A549 (cell line): ENCODE results near the gene QDPR. TPM values are rescaled to one million over a fixed set of nuclear protein-coding genes. Genes with fewer than 3 reads are reported as not detected.

ENCODE experiments used
- ATAC-seq, 2 experiments: fragments of 200-7000 bp in 1 of 2; fragments of >200 bp in 1 of 2; cut with Nextera tagmentation in 1 of 2; cut with Tn5 transposase in 1 of 2; 3 replicates each; pipeline versions ENCODE4 v1.8.0 to v1.9.1; 2018 to 2020; ENCODE audit warnings: mild to moderate bottlenecking in 1 of 2, moderate library complexity in 1 of 2
- CTCF ChIA-PET: fragments of 300-600 bp; sonication (Branson Sonifier 250); formaldehyde crosslinking; extraction: SDS; loops from one replicate; lab custom pipeline; 2021; ENCODE audit warnings: antibody characterized with exemption, inconsistent platforms; lab: Yijun Ruan, JAX
- POLR2A ChIA-PET: fragments of 350-600 bp; formaldehyde crosslinking; extraction: SDS; loops from one replicate; lab custom pipeline; 2021; ENCODE audit warnings: antibody characterized with exemption, inconsistent platforms; lab: Yijun Ruan, JAX
- DNase-seq, 2 experiments: peaks; one replicate each; pipeline versions ENCODE4 v3.0.0 to v3.0.0-alpha.2; 2011 to 2016; ENCODE audit warnings: low read depth in 1 of 2, low spot score in 1 of 2
- FAIRE-seq: peaks from 2 replicates; lab custom pipeline; 2011; peaks lifted over from hg19 to GRCh38; lab: Jason Lieb, UNC
- H3K27ac ChIP-seq, 2 experiments: fragments of >200 bp; sonication (Bioruptor Twin); formaldehyde crosslinking; 3 replicates each; pipeline ENCODE4 v1.5.1; 2016 to 2017
- H3K4me1 ChIP-seq: fragments of >200 bp; sonication (Bioruptor Twin); formaldehyde crosslinking; 3 replicates; pipeline ENCODE4 v1.6.1; 2016
- H3K4me2 ChIP-seq: fragments of >200 bp; sonication (Bioruptor Twin); formaldehyde crosslinking; 3 replicates; pipeline ENCODE4 v1.6.1; 2016
- H3K4me3 ChIP-seq: fragments of >200 bp; sonication (Bioruptor Twin); formaldehyde crosslinking; 3 replicates; pipeline ENCODE4 v1.5.1; 2016
- H3K9me3 ChIP-seq: fragments of >200 bp; sonication (Bioruptor Twin); formaldehyde crosslinking; 3 replicates; pipeline ENCODE4 v1.6.1; 2016
- CEBPB ChIP-seq, 2 experiments: fragments of >200 bp in 1 of 2; sonication (Bioruptor Twin) in 1 of 2; formaldehyde crosslinking in 1 of 2; IDR thresholded peaks; 2 replicates each; pipeline ENCODE4 v1.6.1; 2012 to 2016
- CHD2 ChIP-seq: fragments of 150-350 bp; IDR thresholded peaks from 2 replicates; pipeline ENCODE4 v1.6.1; 2014; ENCODE audit warnings: low read length; ENCODE audit not compliant: partially characterized antibody
- CHD4 ChIP-seq: fragments of 200-600 bp; sonication (generic); IDR thresholded peaks from 2 replicates; pipeline ENCODE4 v1.6.1; 2016; ENCODE audit warnings: antibody characterized with exemption, mild to moderate bottlenecking, borderline replicate concordance
- ESRRA ChIP-seq: fragments of 150-350 bp; IDR thresholded peaks from 2 replicates; pipeline ENCODE4 v1.6.1; 2014; ENCODE audit warnings: mild to moderate bottlenecking, low read length, borderline replicate concordance
- FOSL2 ChIP-seq, 2 experiments: fragments of 450-650 bp in 1 of 2; fragments of >200 bp in 1 of 2; sonication (Bioruptor Twin) in 1 of 2; formaldehyde crosslinking; IDR thresholded peaks; 2 replicates each; pipeline versions ENCODE4 v1.5.0 to v1.6.1; 2016 to 2020; ENCODE audit warnings: mild to moderate bottlenecking in 1 of 2, moderate library complexity in 1 of 2
- GATA3 ChIP-seq: IDR thresholded peaks from 2 replicates; pipeline ENCODE4 v1.6.1; 2012; ENCODE audit warnings: borderline replicate concordance
- HDAC2 ChIP-seq: fragments of 200-600 bp; sonication (generic); IDR thresholded peaks from 2 replicates; pipeline ENCODE4 v1.6.1; 2016
- HOXB13 ChIP-seq: fragments of 250-450 bp; sonication (Bioruptor Pico); IDR thresholded peaks from 2 replicates; pipeline ENCODE4 v1.5.0; 2020; ENCODE audit warnings: low read depth, mild to moderate bottlenecking, moderate library complexity
- HOXB5 ChIP-seq: fragments of 250-450 bp; sonication (Bioruptor Pico); IDR thresholded peaks from 2 replicates; pipeline ENCODE4 v1.5.0; 2020; ENCODE audit warnings: mild to moderate bottlenecking, moderate library complexity
- JUN ChIP-seq, 2 experiments: fragments of >200 bp; sonication (Bioruptor Twin); formaldehyde crosslinking; IDR thresholded peaks; 2 replicates in 1 of 2; 3 replicates in 1 of 2; pipeline ENCODE4 v1.6.1; 2016 to 2017
- MAZ ChIP-seq: fragments of 150-350 bp; IDR thresholded peaks from 2 replicates; pipeline ENCODE4 v1.6.1; 2014; ENCODE audit warnings: antibody characterized with exemption, low read depth, low read length, borderline replicate concordance
- MYC ChIP-seq: IDR thresholded peaks from 2 replicates; pipeline ENCODE4 v1.6.1; 2012; ENCODE audit warnings: mild to moderate bottlenecking, inconsistent platforms, low read length, improper control_type of control experiment, borderline replicate concordance
- RARB ChIP-seq: fragments of 250-450 bp; sonication (Bioruptor Pico); IDR thresholded peaks from 2 replicates; pipeline ENCODE4 v1.8.0; 2021; ENCODE audit warnings: mild to moderate bottlenecking, moderate library complexity
- RFX5 ChIP-seq: fragments of 450-650 bp; IDR thresholded peaks from 2 replicates; pipeline ENCODE4 v1.7.1; 2014; ENCODE audit warnings: antibody characterized with exemption, mild to moderate bottlenecking, moderate library complexity
- RNF2 ChIP-seq: fragments of 200-600 bp; sonication (generic); IDR thresholded peaks from 2 replicates; pipeline ENCODE4 v1.6.1; 2016; ENCODE audit warnings: low read depth, mild to moderate bottlenecking, antibody characterized with exemption, moderate library complexity, borderline replicate concordance
- SMC3 ChIP-seq: fragments of >200 bp; sonication (Bioruptor Twin); formaldehyde crosslinking; IDR thresholded peaks from 3 replicates; pipeline ENCODE4 v1.6.1; 2018; ENCODE audit warnings: inconsistent platforms
- TFCP2L1 ChIP-seq: fragments of 250-450 bp; sonication (Bioruptor Pico); IDR thresholded peaks from 2 replicates; pipeline ENCODE4 v1.5.0; 2021; ENCODE audit warnings: mild to moderate bottlenecking
- TP53 ChIP-seq: fragments of 250-450 bp; sonication (Bioruptor Pico); IDR thresholded peaks from 2 replicates; pipeline ENCODE4 v1.5.0; 2021; ENCODE audit warnings: mild to moderate bottlenecking, moderate library complexity
- ZC3H11A ChIP-seq: fragments of 450-650 bp; IDR thresholded peaks from 2 replicates; pipeline ENCODE4 v1.6.1; 2014; ENCODE audit warnings: antibody characterized with exemption, mild to moderate bottlenecking
- ZSCAN20 ChIP-seq: fragments of 250-450 bp; sonication (Bioruptor Pico); IDR thresholded peaks from 2 replicates; pipeline ENCODE4 v1.8.0; 2022; ENCODE audit warnings: mild to moderate bottlenecking, moderate library complexity
- WGBS: methylation state at CpG from one replicate; pipeline ENCODE4 v1.1.6; 2017; ENCODE audit errors: missing lambda C conversion rate; 5-methylcytosine and 5-hydroxymethylcytosine counted together
- polyA plus RNA-seq, 4 experiments: library from polyadenylated mRNA; depleted of rRNA in 3 of 4; stranded (reverse); fragments of >200 nt; fragmentation: RNase III in 1 of 4; extraction: RNeasy Plus Mini Kit Qiagen cat#74134 plus additional on column Dnase treatment in 1 of 4; gene quantifications; 2 replicates in 3 of 4; 3 replicates in 1 of 4; pipeline ENCODE4 v1.2.3, GENCODE V29; 2011 to 2017
- TF ChIP-seq, protein P1 (sequence below): fragments of >200 bp; sonication (Bioruptor Twin); formaldehyde crosslinking; IDR thresholded peaks from 3 replicates; pipeline ENCODE4 v1.5.1; 2016
- TF ChIP-seq, protein P2 (sequence below): fragments of 250-450 bp; sonication (Bioruptor Pico); IDR thresholded peaks from 2 replicates; pipeline ENCODE4 v1.5.0; 2021; ENCODE audit warnings: mild to moderate bottlenecking, moderate library complexity, borderline replicate concordance

The QDPR gene
- polyA plus RNA-seq, 2 of the 4 experiments (the other 2 are of a cell fraction) = 40.4 to 75.1 TPM

DNA sequence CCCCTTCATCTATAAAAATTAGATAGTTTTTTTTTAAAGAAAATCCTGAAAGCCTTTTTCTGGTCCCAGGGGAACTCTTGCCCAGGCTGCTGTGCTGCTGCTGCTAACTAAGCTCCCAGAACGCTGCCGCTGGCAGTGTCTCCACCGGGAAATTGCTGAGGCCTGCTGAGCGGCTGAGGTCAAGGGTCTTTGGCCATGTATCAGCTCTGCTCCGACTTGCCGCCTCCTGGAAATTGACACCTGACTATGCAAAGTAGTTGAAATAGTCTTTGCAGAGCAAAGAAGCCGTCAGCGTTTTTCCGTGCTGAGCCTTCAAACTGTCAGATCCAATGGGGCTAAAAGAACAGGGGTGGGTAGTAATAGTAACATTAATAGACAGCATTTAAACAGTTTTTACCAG is 839 bp downstream of the QDPR start:
- DNase-seq (no peak), ATAC-seq (no peak), FAIRE-seq (no peak)
- Histone ChIP-seq H3K4me3 (peak overlapping the region; percentile 81), H3K9me3 (no peaks in the 10 kb centered on the region), H3K4me2 (peak overlapping the region; percentile 91), H3K27ac (peak overlapping the region; percentile 77 to 97), H3K4me1 (peaks cover 15% of the 10 kb centered on the region; the same call in 1 of the 3 replicates)
- POLR2A ChIA-PET = no interaction called here
- CTCF ChIA-PET = interaction anchor here (1.1 kb wide), 1 partner anchor 39 kb away, joined by 3 read pairs; no protein-coding TSS in a partner anchor
- WGBS = 61% methylated on average over 9 of the region's 9 CpGs
- no peak for TF ChIP-seq HDAC2
- TF ChIP-seq MYC = no peak
- TF ChIP-seq JUN (IDR thresholded peaks at IDR 0.05) = no peak
- TF ChIP-seq HOXB13 (CRISPR knock-in tag) = no peak
- TF ChIP-seq TP53 (CRISPR knock-in tag) = no peak
- TF ChIP-seq CHD2 = no peak
- TF ChIP-seq RFX5 = no peak

DNA sequence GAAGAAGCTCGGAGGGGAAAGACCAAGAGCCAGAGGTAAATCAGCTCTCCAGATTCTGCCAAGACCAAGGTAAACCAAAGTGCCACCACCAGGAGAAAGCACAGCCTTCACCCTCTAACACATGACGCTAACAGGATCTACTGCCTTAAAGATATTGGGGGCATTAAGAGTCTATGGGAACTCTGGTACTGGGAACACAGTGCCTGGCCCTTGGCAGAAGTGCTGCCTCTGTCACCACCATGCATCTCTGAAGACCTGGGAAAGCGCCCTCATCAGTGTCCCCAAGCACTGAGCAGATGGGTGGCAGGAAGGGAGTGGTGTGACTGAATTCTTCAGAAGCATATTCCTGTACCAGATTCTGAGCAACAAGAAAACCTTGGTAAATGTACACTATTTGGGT is 1.3 kb downstream of the QDPR start:
- POLR2A ChIA-PET = no interaction called here
- peak overlapping the region; percentile 91 for H3K4me2 ChIP-seq
- no peaks in the 10 kb centered on the region for H3K9me3 ChIP-seq
- H3K27ac ChIP-seq = no peak overlapping the region; a peak in 1 of 6 replicates
- 94% methylated on average over 3 of the region's 3 CpGs for WGBS
- no peak for ATAC-seq
- CTCF ChIA-PET = no interaction called here
- H3K4me3 ChIP-seq = peak overlapping the region; percentile 81; the same call in 2 of the 3 replicates
- peaks cover 15% of the 10 kb centered on the region; the same call in 1 of the 3 replicates for H3K4me1 ChIP-seq
- no peak for DNase-seq
- FAIRE-seq = no peak
- no peak for TF ChIP-seq CHD4
- no peak for TF ChIP-seq CEBPB (IDR thresholded peaks at IDR 0.05)
- no peak for TF ChIP-seq FOSL2 (IDR thresholded peaks at IDR 0.05)
- TF ChIP-seq FOSL2 (CRISPR knock-in tag; IDR thresholded peaks at IDR 0.05) = no peak
- no peak for TF ChIP-seq GATA3
- no peak for TF ChIP-seq HOXB5 (CRISPR knock-in tag)
- TF ChIP-seq RNF2 = no peak

DNA sequence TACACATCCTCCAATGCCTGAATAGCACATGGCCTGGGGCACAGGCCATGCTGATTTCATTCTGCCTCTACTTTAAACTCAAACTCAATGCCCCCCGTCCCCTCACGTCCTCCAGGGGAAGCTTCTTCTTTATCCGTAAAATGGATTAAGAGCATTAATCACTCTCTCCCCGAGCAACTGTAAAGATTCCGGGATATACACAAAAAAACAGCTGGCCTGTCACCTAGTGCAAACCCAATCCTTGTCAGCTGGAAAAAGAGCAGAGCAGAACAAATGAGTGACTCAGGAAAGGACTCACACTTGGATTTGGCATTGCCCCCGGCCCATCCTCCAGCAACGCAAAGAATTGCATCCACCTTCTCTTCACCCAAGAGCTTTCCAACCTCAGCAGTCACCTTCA is 7.8 kb downstream of the QDPR start:
- WGBS = 93% methylated on average over 7 of the region's 7 CpGs
- Histone ChIP-seq H3K27ac (no peak overlapping the region), H3K9me3 (no peaks in the 10 kb centered on the region), H3K4me2 (no peak overlapping the region), H3K4me1 (no peaks in the 10 kb centered on the region), H3K4me3 (no peak overlapping the region)
- POLR2A ChIA-PET = no interaction called here
- no peak for ATAC-seq
- TF ChIP-seq CEBPB (IDR thresholded peaks at IDR 0.05) (no peak), MAZ (no peak), ZC3H11A (no peak), HOXB13 (CRISPR knock-in tag) (no peak), CHD4 (no peak), RFX5 (no peak), ESRRA (no peak), GATA3 (no peak), RARB (CRISPR knock-in tag) (no peak), ZSCAN20 (CRISPR knock-in tag) (no peak), TFCP2L1 (CRISPR knock-in tag) (no peak), SMC3 (no peak)
- TF ChIP-seq, protein P1, sequence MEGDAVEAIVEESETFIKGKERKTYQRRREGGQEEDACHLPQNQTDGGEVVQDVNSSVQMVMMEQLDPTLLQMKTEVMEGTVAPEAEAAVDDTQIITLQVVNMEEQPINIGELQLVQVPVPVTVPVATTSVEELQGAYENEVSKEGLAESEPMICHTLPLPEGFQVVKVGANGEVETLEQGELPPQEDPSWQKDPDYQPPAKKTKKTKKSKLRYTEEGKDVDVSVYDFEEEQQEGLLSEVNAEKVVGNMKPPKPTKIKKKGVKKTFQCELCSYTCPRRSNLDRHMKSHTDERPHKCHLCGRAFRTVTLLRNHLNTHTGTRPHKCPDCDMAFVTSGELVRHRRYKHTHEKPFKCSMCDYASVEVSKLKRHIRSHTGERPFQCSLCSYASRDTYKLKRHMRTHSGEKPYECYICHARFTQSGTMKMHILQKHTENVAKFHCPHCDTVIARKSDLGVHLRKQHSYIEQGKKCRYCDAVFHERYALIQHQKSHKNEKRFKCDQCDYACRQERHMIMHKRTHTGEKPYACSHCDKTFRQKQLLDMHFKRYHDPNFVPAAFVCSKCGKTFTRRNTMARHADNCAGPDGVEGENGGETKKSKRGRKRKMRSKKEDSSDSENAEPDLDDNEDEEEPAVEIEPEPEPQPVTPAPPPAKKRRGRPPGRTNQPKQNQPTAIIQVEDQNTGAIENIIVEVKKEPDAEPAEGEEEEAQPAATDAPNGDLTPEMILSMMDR = no peak
- TF ChIP-seq, protein P2, sequence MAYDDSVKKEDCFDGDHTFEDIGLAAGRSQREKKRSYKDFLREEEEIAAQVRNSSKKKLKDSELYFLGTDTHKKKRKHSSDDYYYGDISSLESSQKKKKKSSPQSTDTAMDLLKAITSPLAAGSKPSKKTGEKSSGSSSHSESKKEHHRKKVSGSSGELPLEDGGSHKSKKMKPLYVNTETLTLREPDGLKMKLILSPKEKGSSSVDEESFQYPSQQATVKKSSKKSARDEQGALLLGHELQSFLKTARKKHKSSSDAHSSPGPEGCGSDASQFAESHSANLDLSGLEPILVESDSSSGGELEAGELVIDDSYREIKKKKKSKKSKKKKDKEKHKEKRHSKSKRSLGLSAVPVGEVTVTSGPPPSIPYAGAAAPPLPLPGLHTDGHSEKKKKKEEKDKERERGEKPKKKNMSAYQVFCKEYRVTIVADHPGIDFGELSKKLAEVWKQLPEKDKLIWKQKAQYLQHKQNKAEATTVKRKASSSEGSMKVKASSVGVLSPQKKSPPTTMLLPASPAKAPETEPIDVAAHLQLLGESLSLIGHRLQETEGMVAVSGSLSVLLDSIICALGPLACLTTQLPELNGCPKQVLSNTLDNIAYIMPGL = no peak
- TF ChIP-seq, all 56 proteins: peak for 0
- CTCF ChIA-PET = no interaction called here
- FAIRE-seq = no peak
- DNase-seq = no peak
